B cell (primary cell): Measurements from ENCODE around the gene ADA. TPM values are rescaled to one million over a fixed set of nuclear protein-coding genes. Genes with fewer than 3 reads are reported as not detected.

Experiments used
- ATAC-seq: fragments of 200-7000 bp; cut with Tn5 transposase; one replicate; pipeline ENCODE4 v1.10.0; 2021; ENCODE audit warnings: low read depth, mild to moderate bottlenecking, moderate number of reproducible peaks, moderate library complexity
- CTCF ChIA-PET: fragments of 350-600 bp; sonication (Branson Sonifier 250); formaldehyde crosslinking; loops from one replicate; lab custom pipeline; 2021; ENCODE audit warnings: antibody characterized with exemption, inconsistent platforms; lab: Charles Lee
- POLR2A ChIA-PET: fragments of 350-600 bp; sonication (Branson Sonifier 250); formaldehyde crosslinking; loops from one replicate; lab custom pipeline; 2021; ENCODE audit warnings: antibody characterized with exemption; lab: Charles Lee
- DNase-seq: peaks from one replicate; pipeline ENCODE4 v3.0.0; 2013
- H2AFZ ChIP-seq: 2 replicates; pipeline ENCODE4 v1.6.1; 2012; ENCODE audit warnings: mild to moderate bottlenecking, low read depth, low read length; ENCODE audit not compliant: insufficient read depth, poor library complexity, severe bottlenecking
- H3K27ac ChIP-seq, 2 donors: 1 replicate in 1 of 2; 2 replicates in 1 of 2; pipeline ENCODE4 v1.5.1; 2012 to 2013; ENCODE audit warnings: low read length in 2 of 2, mild to moderate bottlenecking in 2 of 2, moderate library complexity in 1 of 2
- H3K27me3 ChIP-seq, 4 experiments: fragments of 200-600 bp in 1 of 4; sonication (generic) in 1 of 4; replicated peaks in 1 of 4; 1 replicate in 2 of 4; 2 replicates in 2 of 4; pipeline versions ENCODE4 v1.6.1 to v1.7.0; 2013 to 2016; ENCODE audit warnings: low read length in 3 of 4, mild to moderate bottlenecking in 2 of 4, mixed read lengths in 1 of 4, moderate library complexity in 1 of 4; ENCODE audit not compliant: insufficient read depth in 4 of 4, control insufficient read depth in 3 of 4; ENCODE audit errors: control extremely low read depth in 1 of 4
- H3K36me3 ChIP-seq, 2 experiments: replicated peaks in 1 of 2; 1 replicate in 1 of 2; 2 replicates in 1 of 2; pipeline versions ENCODE4 v1.6.1 to v1.7.1; 2013; ENCODE audit warnings: low read length in 1 of 2; ENCODE audit not compliant: insufficient read depth in 2 of 2, control insufficient read depth in 1 of 2; ENCODE audit errors: control extremely low read depth in 1 of 2, extremely low read depth in 1 of 2
- H3K4me1 ChIP-seq, 2 donors: fragments of 200-600 bp in 1 of 2; sonication (generic) in 1 of 2; 1 replicate in 1 of 2; 2 replicates in 1 of 2; pipeline versions ENCODE4 v1.5.1 to v1.6.1; 2013 to 2017; ENCODE audit warnings: low read length in 2 of 2; ENCODE audit not compliant: control insufficient read depth in 2 of 2, insufficient read depth in 2 of 2
- H3K4me2 ChIP-seq: replicated peaks from 2 replicates; pipeline ENCODE3; 2012; ENCODE audit warnings: mild to moderate bottlenecking, low read depth, low read length; ENCODE audit not compliant: poor library complexity, severe bottlenecking
- H3K4me3 ChIP-seq, 5 experiments: fragments of 200-600 bp in 1 of 5; sonication (generic) in 1 of 5; 1 replicate in 3 of 5; 2 replicates in 2 of 5; pipeline versions ENCODE4 v1.5.1 to v1.7.0; 2011 to 2016; ENCODE audit warnings: low read length in 4 of 5, mild to moderate bottlenecking in 4 of 5, low read depth in 2 of 5, control low read depth in 1 of 5, moderate library complexity in 1 of 5; ENCODE audit not compliant: insufficient read depth in 1 of 5; ENCODE audit errors: control extremely low read depth in 1 of 5, extremely low read depth in 1 of 5
- H3K79me2 ChIP-seq: fragments of 200-600 bp; sonication (generic); one replicate; pipeline ENCODE4 v1.6.0; 2016; ENCODE audit warnings: low read length; ENCODE audit not compliant: control insufficient read depth, insufficient read depth
- H3K9ac ChIP-seq: fragments of 200-600 bp; sonication (generic); 2 replicates; pipeline ENCODE4 v1.6.1; 2017; ENCODE audit warnings: mild to moderate bottlenecking, low read length, moderate library complexity
- H3K9me3 ChIP-seq, 3 donors: one replicate each; pipeline versions ENCODE4 v1.6.1 to v1.7.1; 2013; ENCODE audit warnings: low read length in 2 of 3; ENCODE audit not compliant: control insufficient read depth in 2 of 3, insufficient read depth in 1 of 3; ENCODE audit errors: control extremely low read depth in 1 of 3
- H4K20me1 ChIP-seq: 2 replicates; pipeline ENCODE4 v1.6.0; 2012; ENCODE audit warnings: mild to moderate bottlenecking, low read length; ENCODE audit not compliant: insufficient read depth, control insufficient read depth, poor library complexity, severe bottlenecking
- H3K27ac Mint-ChIP-seq: one replicate; pipeline ENCODE4 v1.8.0; 2021; ENCODE audit warnings: mixed read lengths
- H3K27me3 Mint-ChIP-seq: one replicate; pipeline ENCODE4 v1.8.0; 2021; ENCODE audit warnings: mixed read lengths
- H3K4me1 Mint-ChIP-seq: one replicate; pipeline ENCODE4 v1.8.0; 2021; ENCODE audit warnings: mixed read lengths
- H3K4me3 Mint-ChIP-seq: one replicate; pipeline ENCODE4 v1.8.0; 2021; ENCODE audit warnings: mixed read lengths
- H3K9me3 Mint-ChIP-seq: one replicate; pipeline ENCODE4 v1.8.0; 2022; ENCODE audit warnings: mixed read lengths; ENCODE audit not compliant: insufficient read depth
- CTCF ChIP-seq: fragments of 200-600 bp; IDR thresholded peaks from one replicate; pipeline ENCODE4 v1.8.0; 2022; ENCODE audit warnings: antibody characterized with exemption, mild to moderate bottlenecking
- EZH2 ChIP-seq: IDR thresholded peaks from 2 replicates; pipeline ENCODE4 v1.6.1; 2012; ENCODE audit warnings: borderline replicate concordance, low read depth, mild to moderate bottlenecking, moderate library complexity, low read length; ENCODE audit not compliant: insufficient read depth, poor library complexity, severe bottlenecking
- WGBS: methylation state at CpG from one replicate; pipeline ENCODE4 v1.1.5; 2013; ENCODE audit warnings: missing lambda C conversion rate; ENCODE audit not compliant: insufficient coverage; 5-methylcytosine and 5-hydroxymethylcytosine counted together
- intact Hi-C: fragments of 100-400 bp; cut with micrococcal nuclease; formaldehyde crosslinking; loops from one replicate; pipeline ENCODE4 v1.10.0; 2022
- polyA plus RNA-seq: library from polyadenylated mRNA; depleted of rRNA; stranded (reverse); fragments of >200 nt; gene quantifications from 2 replicates; pipeline ENCODE4 v1.2.3, GENCODE V29; 2012
- total RNA-seq, 2 donors: library from RNA; stranded (reverse); fragments of 120-200 nt in 1 of 2; gene quantifications; 1 replicate in 1 of 2; 2 replicates in 1 of 2; pipeline versions ENCODE4 v1.2.3 to v1.2.4, GENCODE V29; 2013 to 2022

The ADA gene
- total and polyA plus RNA-seq, 2 donors (not counting 1 experiment from before 2014, with no cell fraction given), result 10.0 to 34.2 TPM

- no peak overlapping the region for H3K27ac Mint-ChIP-seq
- POLR2A ChIA-PET, result no interaction called here
These were observed 21.2 kb downstream of the ADA start for GRCh38 chr20:44630297-44630696.

GRCh38 chr20:44629542-44629941 lies 22.0 kb downstream of the ADA start:
- no peak overlapping the region for H3K9ac ChIP-seq
- Mint-ChIP-seq H3K9me3 (no peaks in the 10 kb centered on the region), H3K4me1 (peaks cover 3% of the 10 kb centered on the region), H3K27me3 (no peaks in the 10 kb centered on the region), H3K4me3 (no peak overlapping the region), H3K27ac (no peak overlapping the region)
- POLR2A ChIA-PET, result no interaction called here
- CTCF ChIA-PET, result no interaction called here
- H3K4me2 ChIP-seq, result no peak overlapping the region
- H3K4me3 ChIP-seq, result no peak overlapping the region
- no peak overlapping the region for H2AFZ ChIP-seq
- DNase-seq (no peak), ATAC-seq (no peak)
- H4K20me1 ChIP-seq, result no peaks in the 10 kb centered on the region
- intact Hi-C loops, result no loop called here
- no peak for TF ChIP-seq EZH2
- H3K27ac ChIP-seq, result no peak overlapping the region
- H3K4me1 ChIP-seq, result no peaks in the 10 kb centered on the region
- 99% methylated on average over 10 of the region's 10 CpGs for WGBS
- H3K79me2 ChIP-seq, result no peaks in the 10 kb centered on the region
- no peaks in the 10 kb centered on the region for H3K27me3 ChIP-seq
- no peaks in the 10 kb centered on the region for H3K9me3 ChIP-seq
- no peaks in the 10 kb centered on the region for H3K36me3 ChIP-seq

More at GRCh38 chr20:44630297-44630696, 21.2 kb downstream of the ADA start:
- Mint-ChIP-seq H3K4me3 (no peak overlapping the region), H3K4me1 (peaks cover 3% of the 10 kb centered on the region), H3K9me3 (no peaks in the 10 kb centered on the region), H3K27me3 (no peaks in the 10 kb centered on the region)
- intact Hi-C loops, result no loop called here
- Histone ChIP-seq H3K36me3 (no peaks in the 10 kb centered on the region), H3K9ac (no peak overlapping the region), H3K4me3 (no peak overlapping the region), H3K27ac (no peak overlapping the region), H3K4me1 (no peaks in the 10 kb centered on the region), H3K27me3 (no peaks in the 10 kb centered on the region), H3K9me3 (no peaks in the 10 kb centered on the region), H4K20me1 (no peaks in the 10 kb centered on the region), H3K79me2 (no peaks in the 10 kb centered on the region), H2AFZ (no peak overlapping the region), H3K4me2 (no peak overlapping the region)
- ATAC-seq (no peak), DNase-seq (no peak)
- no peak for TF ChIP-seq EZH2
- no peak for TF ChIP-seq CTCF
- no CpG with 5 or more reads among the region's 5 CpGs for WGBS
- CTCF ChIA-PET, result interaction anchor here (1.7 kb wide), 1 partner anchor 20 kb away, joined by 5 read pairs; no protein-coding TSS in a partner anchor
